ENCODE measurements around the gene DOCK4.
"Not testable (repeated sequence)": the region's sequence is repeated elsewhere in the genome, so short reads cannot be mapped to it uniquely, and the experiment has no call there.

The DOCK4 gene

GRCh38 chr7:112133328-112133727, 72.9 kb downstream of the DOCK4 start:
- DNase-seq (ENCODE audit: low read depth in 2 of 2), result no peak

- no peak for DNase-seq (ENCODE audit: low read depth in 2 of 2)
These were observed 74.0 kb downstream of the DOCK4 start for GRCh38 chr7:112132051-112132694.

- DNase-seq (ENCODE audit: low read depth in 2 of 2), result no peak
These were observed 75.3 kb downstream of the DOCK4 start for GRCh38 chr7:112130729-112131410.

- DNase-seq (ENCODE audit: low read depth in 2 of 2), result no peak
These were observed 76.4 kb downstream of the DOCK4 start for GRCh38 chr7:112129655-112130323.

GRCh38 chr7:112128461-112129425, 77.5 kb downstream of the DOCK4 start:
- DNase-seq (ENCODE audit: low read depth in 2 of 2), result not testable (repeated sequence)

GRCh38 chr7:112128041-112128440, 78.2 kb downstream of the DOCK4 start:
- not testable (repeated sequence) for DNase-seq (ENCODE audit: low read depth in 2 of 2)

GRCh38 chr7:112125250-112125649, 80.9 kb downstream of the DOCK4 start:
- no peak for DNase-seq (ENCODE audit: low read depth in 2 of 2)

GRCh38 chr7:112124061-112124766, 82.0 kb downstream of the DOCK4 start:
- DNase-seq (ENCODE audit: low read depth in 2 of 2), result no peak

- DNase-seq (ENCODE audit: low read depth in 2 of 2), result no peak
These were observed 83.4 kb downstream of the DOCK4 start for GRCh38 chr7:112122798-112123197.

- DNase-seq (ENCODE audit: low read depth in 2 of 2), result no peak
These were observed 84.1 kb downstream of the DOCK4 start for GRCh38 chr7:112122144-112122543.

- DNase-seq (ENCODE audit: low read depth in 2 of 2), result no peak
These were observed 84.9 kb downstream of the DOCK4 start for GRCh38 chr7:112121318-112121717.

- no peak for DNase-seq (ENCODE audit: low read depth in 2 of 2)
These were observed 85.4 kb downstream of the DOCK4 start for GRCh38 chr7:112120696-112121217.

- DNase-seq (ENCODE audit: low read depth in 2 of 2), result no peak
These were observed 87.3 kb downstream of the DOCK4 start for GRCh38 chr7:112118581-112119566.

GRCh38 chr7:112116894-112117293, 89.3 kb downstream of the DOCK4 start:
- DNase-seq (ENCODE audit: low read depth in 2 of 2), result no peak

- no peak for DNase-seq (ENCODE audit: low read depth in 2 of 2)
These were observed 89.8 kb downstream of the DOCK4 start for GRCh38 chr7:112116358-112116757.

- DNase-seq (ENCODE audit: low read depth in 2 of 2), result no peak
These were observed 90.3 kb downstream of the DOCK4 start for GRCh38 chr7:112115880-112116279.

GRCh38 chr7:112113913-112114575, 92.2 kb downstream of the DOCK4 start:
- DNase-seq (ENCODE audit: low read depth in 2 of 2), result no peak

- DNase-seq (ENCODE audit: low read depth in 2 of 2), result no peak
These were observed 93.4 kb downstream of the DOCK4 start for GRCh38 chr7:112112822-112113255.

GRCh38 chr7:112110651-112111050, 95.5 kb downstream of the DOCK4 start:
- DNase-seq (ENCODE audit: low read depth in 2 of 2), result no peak
